ENCODE measurements around the gene IGFBPL1.
"Not testable (repeated sequence)": the region's sequence is repeated elsewhere in the genome, so short reads cannot be mapped to it uniquely, and the experiment has no call there.

Gene IGFBPL1

GRCh38 chr9:38395653-38396370 lies 28.4 kb downstream of the IGFBPL1 start:
- no peak for DNase-seq

GRCh38 chr9:38394416-38394815 lies 29.8 kb downstream of the IGFBPL1 start:
- DNase-seq = no peak

GRCh38 chr9:38393128-38393796 lies 31.0 kb downstream of the IGFBPL1 start:
- DNase-seq = no peak

GRCh38 chr9:38392235-38393127 lies 31.8 kb downstream of the IGFBPL1 start, which contains the start of gene ALDH1B1:
Gene ALDH1B1, plus strand, starts transcription at chr9:38392702. Its CDS starts 3,047 bp downstream, at chr9:38395749.
- peak; percentile 84 for DNase-seq

- DNase-seq = no peak
Measured at GRCh38 chr9:38391278-38392118, 32.8 kb downstream of the IGFBPL1 start.

- no peak for DNase-seq
Measured at GRCh38 chr9:38390851-38391250, 33.4 kb downstream of the IGFBPL1 start.

- no peak for DNase-seq
Measured at GRCh38 chr9:38390442-38390841, 33.8 kb downstream of the IGFBPL1 start.

- DNase-seq = no peak
Measured at GRCh38 chr9:38389313-38389712, 34.9 kb downstream of the IGFBPL1 start.

GRCh38 chr9:38388283-38389223 lies 35.7 kb downstream of the IGFBPL1 start:
- DNase-seq = no peak

- DNase-seq = no peak
Measured at GRCh38 chr9:38387751-38388150, 36.5 kb downstream of the IGFBPL1 start.

GRCh38 chr9:38387066-38387465 lies 37.2 kb downstream of the IGFBPL1 start:
- no peak for DNase-seq

- DNase-seq = no peak
Measured at GRCh38 chr9:38386319-38386895, 37.8 kb downstream of the IGFBPL1 start.

- DNase-seq = no peak
Measured at GRCh38 chr9:38385896-38386295, 38.4 kb downstream of the IGFBPL1 start.

GRCh38 chr9:38384990-38385848 lies 39.0 kb downstream of the IGFBPL1 start:
- no peak for DNase-seq

- DNase-seq = no peak
Measured at GRCh38 chr9:38382141-38382540, 42.1 kb downstream of the IGFBPL1 start.

GRCh38 chr9:38380872-38381534 lies 43.3 kb downstream of the IGFBPL1 start:
- peak; percentile 74 for DNase-seq

GRCh38 chr9:38380230-38380871 lies 43.9 kb downstream of the IGFBPL1 start:
- DNase-seq = no peak

GRCh38 chr9:38377336-38378083 lies 46.7 kb downstream of the IGFBPL1 start:
- not testable (repeated sequence) for DNase-seq

Measured in NCI-H1092 (cell line).